HepG2 (cell line): Measurements from ENCODE around the gene SYT1. TPM values are rescaled to one million over a fixed set of nuclear protein-coding genes. Genes with fewer than 3 reads are reported as not detected.

Experiments
- ATAC-seq: fragments of 200-7000 bp; cut with Tn5 transposase; 3 replicates; pipeline ENCODE4 v1.9.1; 2020; ENCODE audit warnings: mild to moderate bottlenecking, moderate library complexity
- BruUV-seq: library from RNA; stranded (reverse); fragments of 400-500 nt; replicated peaks from 2 replicates; lab custom pipeline; 2021; lab: Mats Ljungman, UMichigan
- CTCF ChIA-PET: fragments of 300-600 bp; formaldehyde crosslinking; extraction: SDS; loops from one replicate; lab custom pipeline; 2021; ENCODE audit warnings: low total read pairs, inconsistent platforms, low intra/inter-chr PET ratio; lab: Yijun Ruan, JAX
- POLR2A ChIA-PET: fragments of 350-600 bp; sonication (Branson Sonifier 250); formaldehyde crosslinking; loops from one replicate; lab custom pipeline; 2020; ENCODE audit warnings: antibody characterized with exemption, inconsistent platforms; lab: Yijun Ruan, JAX
- DNase-seq: peaks from one replicate; pipeline ENCODE4 v3.0.0-alpha.2; 2015; ENCODE audit warnings: low spot score
- FAIRE-seq: peaks from 3 replicates; lab custom pipeline; 2011; peaks lifted over from hg19 to GRCh38; lab: Jason Lieb, UNC
- H2AFZ ChIP-seq: one replicate; pipeline ENCODE4 v1.6.1; 2011; ENCODE audit warnings: low read length, inconsistent platforms
- H3K27ac ChIP-seq: fragments of 300-600 bp; 3 replicates; pipeline ENCODE4 v1.8.0; 2011; ENCODE audit warnings: mixed run types, mild to moderate bottlenecking, mixed read lengths, low read length, inconsistent platforms; ENCODE audit not compliant: insufficient read depth; ENCODE audit errors: extremely low read length
- H3K27me3 ChIP-seq, 2 experiments: fragments of 200-600 bp in 1 of 2; 2 replicates in 1 of 2; 3 replicates in 1 of 2; pipeline versions ENCODE4 v1.6.0 to v1.8.0; 2011; ENCODE audit warnings: low read length in 2 of 2, mild to moderate bottlenecking in 2 of 2, moderate library complexity in 2 of 2, inconsistent platforms in 1 of 2; ENCODE audit not compliant: insufficient read depth in 2 of 2, control insufficient read depth in 1 of 2
- H3K36me3 ChIP-seq, 2 experiments: fragments of 200-600 bp in 1 of 2; replicated peaks in 1 of 2; 2 replicates in 1 of 2; 3 replicates in 1 of 2; pipeline versions ENCODE4 v1.5.1 to v1.8.0; 2011; ENCODE audit warnings: low read length in 2 of 2, inconsistent platforms in 1 of 2; ENCODE audit not compliant: insufficient read depth in 2 of 2, control insufficient read depth in 1 of 2
- H3K4me1 ChIP-seq: 2 replicates; pipeline ENCODE4 v1.5.1; 2012; ENCODE audit warnings: low read length, inconsistent platforms; ENCODE audit not compliant: insufficient read depth
- H3K4me2 ChIP-seq: 2 replicates; pipeline ENCODE4 v1.6.0; 2011; ENCODE audit warnings: low read depth, low read length, inconsistent platforms
- H3K4me3 ChIP-seq, 3 experiments: fragments of 200-600 bp in 1 of 3; sonication (generic), shearing (Covaris generic) in 1 of 3; replicated peaks in 1 of 3; 2 replicates each; pipeline ENCODE4 v1.5.1; 2011 to 2016; ENCODE audit warnings: low read length in 3 of 3, inconsistent platforms in 2 of 3, low read depth in 2 of 3, mild to moderate bottlenecking in 2 of 3, control low read depth in 1 of 3, mixed read lengths in 1 of 3; ENCODE audit not compliant: insufficient read depth in 1 of 3
- H3K79me2 ChIP-seq: one replicate; pipeline ENCODE4 v1.6.1; 2011; ENCODE audit warnings: low read length, inconsistent platforms; ENCODE audit not compliant: insufficient read depth
- H3K9ac ChIP-seq: 2 replicates; pipeline ENCODE4 v1.6.0; 2011; ENCODE audit warnings: mild to moderate bottlenecking, low read depth, low read length, inconsistent platforms; ENCODE audit not compliant: insufficient read depth
- H3K9me3 ChIP-seq: 2 replicates; pipeline ENCODE4 v1.5.1; 2012; ENCODE audit warnings: mild to moderate bottlenecking, low read length
- H4K20me1 ChIP-seq: 2 replicates; pipeline ENCODE4 v1.6.0; 2011; ENCODE audit warnings: inconsistent platforms, mild to moderate bottlenecking, low read length, moderate library complexity; ENCODE audit not compliant: insufficient read depth
- AGO1 ChIP-seq: fragments of 200-400 bp; formaldehyde crosslinking; IDR thresholded peaks from 2 replicates; pipeline ENCODE4 v1.6.1; 2017; ENCODE audit warnings: mild to moderate bottlenecking, low read depth, low read length, moderate library complexity; ENCODE audit not compliant: poor library complexity, severe bottlenecking
- BATF2 ChIP-seq: sonication (generic); formaldehyde crosslinking; IDR thresholded peaks from 2 replicates; pipeline ENCODE4 v1.8.0; 2022; ENCODE audit warnings: mild to moderate bottlenecking, missing genetic modification reagents, moderate library complexity
- BHLHE40 ChIP-seq: IDR thresholded peaks from 2 replicates; pipeline ENCODE4 v1.6.1; 2011; ENCODE audit warnings: low read length, improper control_type of control experiment
- CSRNP1 ChIP-seq: sonication (generic); formaldehyde crosslinking; IDR thresholded peaks from 2 replicates; pipeline ENCODE4 v1.8.1; 2023; ENCODE audit warnings: mild to moderate bottlenecking, missing genetic modification reagents
- FOXC1 ChIP-seq: sonication (generic); formaldehyde crosslinking; IDR thresholded peaks from 2 replicates; pipeline ENCODE4 v1.8.0; 2022; ENCODE audit warnings: mild to moderate bottlenecking, missing genetic modification reagents, borderline replicate concordance
- FOXO1 ChIP-seq: sonication (generic); formaldehyde crosslinking; IDR thresholded peaks from 2 replicates; pipeline ENCODE4 v1.4.0; 2020; ENCODE audit warnings: missing genetic modification reagents
- MATR3 ChIP-seq: sonication (generic); formaldehyde crosslinking; IDR thresholded peaks from 2 replicates; pipeline ENCODE4 v1.4.0; 2020; ENCODE audit warnings: missing genetic modification reagents
- RERE ChIP-seq: IDR thresholded peaks from 2 replicates; pipeline ENCODE4 v1.6.1; 2016; ENCODE audit warnings: low read depth, missing genetic modification reagents, missing compliant biosample characterization
- RXRA ChIP-seq: sonication (generic); formaldehyde crosslinking; IDR thresholded peaks from 2 replicates; pipeline ENCODE4 v1.5.1; 2020; ENCODE audit warnings: missing genetic modification reagents
- ZBTB7B ChIP-seq: sonication (generic); formaldehyde crosslinking; IDR thresholded peaks from 2 replicates; pipeline ENCODE4 v1.4.0; 2020; ENCODE audit warnings: missing genetic modification reagents
- ZHX1 ChIP-seq: sonication (generic); formaldehyde crosslinking; IDR thresholded peaks from 2 replicates; pipeline ENCODE4 v1.8.1; 2022; ENCODE audit warnings: low read depth, mild to moderate bottlenecking, missing genetic modification reagents
- ZNF138 ChIP-seq: sonication (generic); formaldehyde crosslinking; IDR thresholded peaks from 2 replicates; pipeline ENCODE4 v1.5.0; 2020; ENCODE audit warnings: mild to moderate bottlenecking, low read depth, missing genetic modification reagents
- ZNF451 ChIP-seq: sonication (generic); formaldehyde crosslinking; IDR thresholded peaks from 2 replicates; pipeline ENCODE4 v1.5.0; 2020; ENCODE audit warnings: mild to moderate bottlenecking, missing genetic modification reagents
- ZNF510 ChIP-seq: sonication (generic); formaldehyde crosslinking; IDR thresholded peaks from 2 replicates; pipeline ENCODE4 v1.4.0; 2020; ENCODE audit warnings: low read depth, mild to moderate bottlenecking, missing genetic modification reagents
- ZNF543 ChIP-seq: sonication (generic); formaldehyde crosslinking; IDR thresholded peaks from 2 replicates; pipeline ENCODE4 v1.4.0; 2020; ENCODE audit warnings: mild to moderate bottlenecking, missing genetic modification reagents
- WGBS: methylation state at CpG from one replicate; pipeline ENCODE4 v1.1.6; 2017; ENCODE audit warnings: low lambda C conversion rate; 5-methylcytosine and 5-hydroxymethylcytosine counted together
- in situ Hi-C: cut with HindIII; loops from 2 replicates; pipeline ENCODE4 v1.10.0; 2017; ENCODE audit warnings: low pct_unique_long_range_greater_than_20kb; ENCODE audit not compliant: extremely low pct_ligation_motif_present
- intact Hi-C: fragments of 100-400 bp; cut with micrococcal nuclease; formaldehyde crosslinking; loops from one replicate; pipeline ENCODE4 v1.10.0; 2022; ENCODE audit not compliant: unreplicated experiment
- polyA plus RNA-seq, 8 experiments: library from polyadenylated mRNA; depleted of rRNA in 3 of 8; stranded (reverse) in 7 of 8; unstranded in 1 of 8; fragments of >200 nt; fragmentation: Illumina TruSeq in 4 of 8; extraction: Trizol in 4 of 8; gene quantifications; 2 replicates each; pipeline versions ENCODE4 v1.2.1 to v1.2.3, GENCODE V29; 2011 to 2016; ENCODE audit warnings: low read depth in 4 of 8, missing spikeins in 1 of 8, mixed read lengths in 1 of 8; ENCODE audit not compliant: insufficient read depth in 1 of 8
- total RNA-seq, 5 experiments: library from RNA; depleted of rRNA; stranded (reverse); fragments of >200 nt; fragmentation: Illumina TruSeq; extraction: Trizol; gene quantifications; 2 replicates each; pipeline ENCODE4 v1.2.3, GENCODE V29; 2016; ENCODE audit warnings: low read depth in 1 of 5

The SYT1 gene
- total and polyA plus RNA-seq, 2 of the 13 experiments (the other 11 are each of a cell fraction or from before 2014, with no cell fraction given): not detected

GRCh38 chr12:78818487-78818886 is 46.1 kb upstream of the SYT1 start:
- FAIRE-seq (no peak), DNase-seq (no peak), ATAC-seq (no peak)
- Histone ChIP-seq H3K27ac (no peak overlapping the region), H4K20me1 (no peaks in the 10 kb centered on the region), H3K9ac (no peak overlapping the region), H3K9me3 (no peaks in the 10 kb centered on the region), H2AFZ (no peak overlapping the region), H3K27me3 (no peaks in the 10 kb centered on the region), H3K36me3 (no peaks in the 10 kb centered on the region), H3K4me1 (no peaks in the 10 kb centered on the region), H3K4me2 (no peak overlapping the region), H3K4me3 (no peak overlapping the region), H3K79me2 (no peaks in the 10 kb centered on the region)
- CTCF ChIA-PET: no interaction called here
- POLR2A ChIA-PET: no interaction called here
- no TSS peak for BruUV-seq
- 25% methylated on average over 5 of the region's 5 CpGs for WGBS
- in situ Hi-C loops: no loop called here
- intact Hi-C loops: no loop called here
- TF ChIP-seq ZNF543 (CRISPR knock-in tag): no peak
- no peak for TF ChIP-seq RERE (CRISPR knock-in tag)
- no peak for TF ChIP-seq BATF2
- TF ChIP-seq FOXC1 (CRISPR knock-in tag): no peak
- TF ChIP-seq ZNF510: no peak
- no peak for TF ChIP-seq RXRA (CRISPR knock-in tag)
- TF ChIP-seq ZNF138: no peak
- no peak for TF ChIP-seq MATR3 (CRISPR knock-in tag)
- TF ChIP-seq AGO1: no peak
- no peak for TF ChIP-seq FOXO1 (CRISPR knock-in tag)
- no peak for TF ChIP-seq ZNF451 (CRISPR knock-in tag)
- no peak for TF ChIP-seq CSRNP1
- TF ChIP-seq BHLHE40: no peak
- no peak for TF ChIP-seq ZBTB7B (CRISPR knock-in tag)
- TF ChIP-seq ZHX1 (CRISPR knock-in tag): no peak
